ENCODE measurements around the gene PAWR. TPM values are rescaled to one million over a fixed set of nuclear protein-coding genes. Genes with fewer than 3 reads are reported as not detected.

Gene PAWR, protein sequence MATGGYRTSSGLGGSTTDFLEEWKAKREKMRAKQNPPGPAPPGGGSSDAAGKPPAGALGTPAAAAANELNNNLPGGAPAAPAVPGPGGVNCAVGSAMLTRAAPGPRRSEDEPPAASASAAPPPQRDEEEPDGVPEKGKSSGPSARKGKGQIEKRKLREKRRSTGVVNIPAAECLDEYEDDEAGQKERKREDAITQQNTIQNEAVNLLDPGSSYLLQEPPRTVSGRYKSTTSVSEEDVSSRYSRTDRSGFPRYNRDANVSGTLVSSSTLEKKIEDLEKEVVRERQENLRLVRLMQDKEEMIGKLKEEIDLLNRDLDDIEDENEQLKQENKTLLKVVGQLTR
- 46.0 and 51.8 TPM in 2 replicates for total RNA-seq

DNA sequence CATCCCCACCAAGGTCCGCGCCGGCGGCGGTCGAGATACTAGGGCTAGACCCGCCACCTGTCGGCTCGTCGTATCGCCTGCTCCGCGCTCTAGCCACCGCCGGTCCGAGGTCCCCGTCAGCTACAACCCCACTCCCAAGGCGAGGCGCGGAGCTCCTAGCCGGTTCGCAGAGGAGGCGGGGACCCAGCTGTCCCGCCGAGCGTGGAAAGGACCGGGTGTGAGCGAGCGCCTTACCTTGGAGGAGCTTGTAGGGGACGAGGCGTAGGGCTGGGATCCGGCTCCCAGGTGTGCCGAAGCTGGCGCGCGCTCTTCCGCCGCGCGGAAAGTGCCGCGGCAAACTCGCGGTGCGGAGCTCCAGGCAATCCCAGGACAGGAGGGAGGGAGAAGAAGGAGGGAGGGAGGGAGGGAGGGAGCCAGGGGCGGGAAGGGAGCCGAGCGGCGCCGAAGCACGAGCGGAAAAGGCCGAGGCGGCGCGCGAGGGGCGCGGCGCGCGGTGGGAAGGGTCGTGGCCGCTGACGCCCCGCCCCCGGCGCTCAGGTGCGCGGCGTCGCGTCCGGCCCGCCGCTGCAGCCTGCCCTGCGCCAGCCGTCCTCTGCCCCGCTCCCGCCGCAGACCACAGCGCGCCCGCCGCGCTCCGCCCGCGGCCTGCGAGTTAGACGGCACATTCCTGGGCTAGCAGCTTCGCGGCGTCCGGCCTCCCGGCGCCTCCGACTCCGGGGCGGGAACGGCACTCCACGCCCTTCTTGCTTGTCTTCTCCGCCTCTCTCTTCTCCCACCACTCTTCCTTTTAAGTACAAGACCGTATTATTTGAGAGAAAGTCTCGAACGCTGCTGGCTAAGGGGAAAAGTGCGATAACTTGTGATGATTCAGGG, at the start of gene PAWR:
Gene PAWR (minus strand): TSS at position 327 of the 873 bp plus-strand sequence. CDS start 720 bp downstream, outside the sequence.

Other genes starting within 250 kb of the PAWR start
- gene PPP1R12A, start 244.1 kb upstream of the PAWR start, total RNA-seq: 110 and 130 TPM in 2 replicates